Testis (tissue), 3 donors: ENCODE data around the gene TMEM135. TPM values are rescaled to one million over a fixed set of nuclear protein-coding genes. Genes with fewer than 3 reads are reported as not detected.

Source experiments
- DNase-seq: peaks from one replicate; pipeline ENCODE4 v3.0.0-alpha.2; 2019
- H3K27ac ChIP-seq, 2 donors: fragments of 200-600 bp; sonication (generic); one replicate each; pipeline ENCODE4 v1.5.1; 2019
- H3K27me3 ChIP-seq: fragments of 200-600 bp; sonication (generic); one replicate; pipeline ENCODE4 v1.5.1; 2019
- H3K36me3 ChIP-seq: fragments of 200-600 bp; sonication (generic); one replicate; pipeline ENCODE4 v1.5.1; 2017; ENCODE audit warnings: low read depth; ENCODE audit errors: missing control alignments
- H3K4me1 ChIP-seq: fragments of 200-600 bp; sonication (generic); one replicate; pipeline ENCODE4 v1.5.1; 2019
- H3K4me3 ChIP-seq, 2 donors: fragments of 200-600 bp; sonication (generic); one replicate each; pipeline ENCODE4 v1.5.1; 2017 to 2019
- H3K9me3 ChIP-seq: fragments of 200-600 bp; sonication (generic); one replicate; pipeline ENCODE4 v1.5.1; 2017
- CTCF ChIP-seq, 3 experiments: fragments of 450-650 bp in 2 of 3; fragments of 200-600 bp in 1 of 3; sonication (generic) in 1 of 3; IDR thresholded peaks; one replicate each; pipeline ENCODE4 v1.5.1; 2016 to 2019; ENCODE audit warnings: antibody characterized with exemption in 3 of 3, mild to moderate bottlenecking in 2 of 3, moderate library complexity in 1 of 3
- POLR2A ChIP-seq: fragments of 450-650 bp; IDR thresholded peaks from one replicate; pipeline ENCODE4 v1.6.1; 2017; ENCODE audit warnings: antibody characterized with exemption, mild to moderate bottlenecking, moderate library complexity
- WGBS, 2 donors: methylation state at CpG; one replicate each; pipeline ENCODE4 v1.1.5; 2018; 5-methylcytosine and 5-hydroxymethylcytosine counted together
- intact Hi-C: fragments of 100-400 bp; cut with DNase I; formaldehyde crosslinking; loops from one replicate; pipeline ENCODE4 v1.15.1; 2023; ENCODE audit warnings: low total_unique reads
- polyA plus RNA-seq: library from polyadenylated mRNA; stranded (reverse); fragments of 350-450 nt; fragmentation: Illumina TruSeq; extraction: RNeasy Lipid Tissue Mini Kit (QIAGEN cat#74804); gene quantifications from one replicate; pipeline ENCODE4 v1.2.3, GENCODE V29; 2014; ENCODE audit warnings: low read depth, low replicate concordance; ENCODE audit not compliant: insufficient read depth
- total RNA-seq, 2 donors: library from RNA; depleted of rRNA; stranded (reverse); fragments of >200 nt; gene quantifications; one replicate each; pipeline ENCODE4 v1.2.3, GENCODE V29; 2016

TMEM135 gene
- total and polyA plus RNA-seq, 3 donors from 2014 or later: 21.3 to 59.0 (median 42.1) TPM

- Histone ChIP-seq H3K27me3 (no peaks in the 10 kb centered on the region), H3K4me1 (no peaks in the 10 kb centered on the region), H3K9me3 (no peaks in the 10 kb centered on the region), H3K4me3 (no peak overlapping the region), H3K27ac (no peak overlapping the region), H3K36me3 (no peaks in the 10 kb centered on the region)
- intact Hi-C loops: no loop called here
- DNase-seq: no peak
- TF ChIP-seq POLR2A (no peak), CTCF (IDR thresholded peaks at IDR 0.05) (no peak)
- 88 to 94% methylated on average over 4 of the region's 4 CpGs for WGBS, 2 donors
Measured at GRCh38 chr11:87219266-87219665, 181.5 kb downstream of the TMEM135 start.

- Histone ChIP-seq H3K27me3 (no peaks in the 10 kb centered on the region), H3K9me3 (no peaks in the 10 kb centered on the region), H3K4me3 (no peak overlapping the region), H3K27ac (no peak overlapping the region), H3K36me3 (no peaks in the 10 kb centered on the region), H3K4me1 (no peaks in the 10 kb centered on the region)
- intact Hi-C loops: no loop called here
- DNase-seq: no peak
- WGBS, 2 donors: 86 to 93% methylated on average over 2 of the region's 2 CpGs
- TF ChIP-seq POLR2A: no peak
- no peak for TF ChIP-seq CTCF (IDR thresholded peaks at IDR 0.05)
Measured at GRCh38 chr11:87223816-87224215, 186.1 kb downstream of the TMEM135 start.

GRCh38 chr11:87224486-87224885, 186.8 kb downstream of the TMEM135 start:
- no peaks in the 10 kb centered on the region for H3K4me1 ChIP-seq
- no peaks in the 10 kb centered on the region for H3K27me3 ChIP-seq
- DNase-seq: no peak
- H3K9me3 ChIP-seq: no peaks in the 10 kb centered on the region
- no peak overlapping the region for H3K4me3 ChIP-seq
- no peaks in the 10 kb centered on the region for H3K36me3 ChIP-seq
- TF ChIP-seq CTCF (IDR thresholded peaks at IDR 0.05) (no peak), POLR2A (no peak)
- no peak overlapping the region for H3K27ac ChIP-seq
- intact Hi-C loops: no loop called here
- WGBS, 2 donors: 63 to 69% methylated on average over 1 of the region's 1 CpG

- Histone ChIP-seq H3K36me3 (no peaks in the 10 kb centered on the region), H3K4me1 (no peaks in the 10 kb centered on the region), H3K27ac (no peak overlapping the region), H3K9me3 (no peaks in the 10 kb centered on the region), H3K27me3 (no peaks in the 10 kb centered on the region), H3K4me3 (no peak overlapping the region)
- DNase-seq: no peak
- intact Hi-C loops: no loop called here
- TF ChIP-seq POLR2A: no peak
- no peak for TF ChIP-seq CTCF (IDR thresholded peaks at IDR 0.05)
- 86 to 88% methylated on average over 2 of the region's 2 CpGs for WGBS, 2 donors
Measured at GRCh38 chr11:87228820-87229219, 191.1 kb downstream of the TMEM135 start.

GRCh38 chr11:87230995-87231394, 193.3 kb downstream of the TMEM135 start:
- Histone ChIP-seq H3K9me3 (no peaks in the 10 kb centered on the region), H3K36me3 (no peaks in the 10 kb centered on the region), H3K4me3 (no peak overlapping the region), H3K27me3 (no peaks in the 10 kb centered on the region), H3K27ac (no peak overlapping the region), H3K4me1 (no peaks in the 10 kb centered on the region)
- TF ChIP-seq CTCF (IDR thresholded peaks at IDR 0.05) (no peak), POLR2A (no peak)
- no peak for DNase-seq
- WGBS, 2 donors: 93 to 98% methylated on average over 2 of the region's 2 CpGs
- intact Hi-C loops: no loop called here
